Osteoblast (primary cell): ENCODE measurements around the gene ACOT9. TPM values are rescaled to one million over a fixed set of nuclear protein-coding genes. Genes with fewer than 3 reads are reported as not detected.

Experiments used
- DNase-seq: peaks from one replicate; pipeline ENCODE4 v3.0.0; 2011; ENCODE audit warnings: low spot score, mixed read lengths; ENCODE audit not compliant: insufficient read length; ENCODE audit errors: missing footprints
- H2AFZ ChIP-seq: 2 replicates; pipeline ENCODE4 v1.6.0; 2011; ENCODE audit warnings: mild to moderate bottlenecking, low read length
- H3K27ac ChIP-seq: 2 replicates; pipeline ENCODE4 v1.5.1; 2011; ENCODE audit warnings: mild to moderate bottlenecking, low read depth, low read length, moderate library complexity
- H3K27me3 ChIP-seq: 2 replicates; pipeline ENCODE4 v1.6.0; 2012; ENCODE audit warnings: mild to moderate bottlenecking, control low read depth, inconsistent platforms, low read length, moderate library complexity; ENCODE audit not compliant: insufficient read depth
- H3K36me3 ChIP-seq: 2 replicates; pipeline ENCODE4 v1.5.1; 2011; ENCODE audit warnings: mild to moderate bottlenecking, low read length, control low read depth, moderate library complexity; ENCODE audit not compliant: insufficient read depth
- H3K4me1 ChIP-seq: 2 replicates; pipeline ENCODE4 v1.5.1; 2011; ENCODE audit warnings: mild to moderate bottlenecking, low read length, control low read depth, moderate library complexity; ENCODE audit not compliant: insufficient read depth
- H3K4me2 ChIP-seq: 2 replicates; pipeline ENCODE4 v1.6.0; 2011; ENCODE audit warnings: mild to moderate bottlenecking, low read length; ENCODE audit not compliant: insufficient read depth
- H3K4me3 ChIP-seq: fragments of 200-600 bp; sonication (generic); 3 replicates; pipeline ENCODE4 v1.5.1; 2012; ENCODE audit warnings: mild to moderate bottlenecking, low read length, inconsistent platforms; ENCODE audit not compliant: insufficient read depth
- H3K79me2 ChIP-seq: 2 replicates; pipeline ENCODE4 v1.6.0; 2012; ENCODE audit warnings: mild to moderate bottlenecking, low read length, control low read depth, inconsistent platforms; ENCODE audit not compliant: insufficient read depth
- H3K9me3 ChIP-seq: 2 replicates; pipeline ENCODE4 v1.5.1; 2011; ENCODE audit warnings: low read depth, low read length, control low read depth
- H4K20me1 ChIP-seq: 2 replicates; pipeline ENCODE4 v1.6.0; 2012; ENCODE audit warnings: mild to moderate bottlenecking, low read length, control low read depth; ENCODE audit not compliant: insufficient read depth
- CTCF ChIP-seq: IDR thresholded peaks from 2 replicates; pipeline ENCODE4 v1.5.1; 2011; ENCODE audit warnings: mild to moderate bottlenecking, low read depth, low read length, moderate library complexity; ENCODE audit errors: extremely low read depth
- total RNA-seq: library from RNA; depleted of rRNA; stranded (reverse); fragments of >200 nt; gene quantifications from 2 replicates; pipeline ENCODE4 v1.2.3, GENCODE V29; 2012

The ACOT9 gene
- total RNA-seq, 1 donor, result 53.6 TPM

DNA sequence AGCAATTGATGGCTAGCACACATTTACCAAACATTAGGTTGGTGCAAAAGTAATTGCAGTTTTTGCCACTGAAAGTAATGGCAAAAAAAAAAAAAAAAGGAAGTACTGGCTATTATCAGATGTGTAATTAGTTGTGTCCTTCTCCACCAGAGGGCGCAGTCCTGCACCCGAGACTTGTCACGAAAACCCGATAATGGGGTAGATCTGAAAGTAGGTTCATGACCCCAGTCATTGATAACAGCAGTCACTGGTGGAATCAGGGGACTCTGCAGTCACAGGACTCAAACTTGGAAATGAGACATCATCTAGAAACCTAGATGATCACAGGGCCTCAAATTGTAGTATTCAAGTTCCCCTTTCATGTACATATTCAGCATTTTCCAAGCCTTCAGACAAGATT lies 13.1 kb upstream of the ACOT9 start:
- Histone ChIP-seq H3K36me3 (no peaks in the 10 kb centered on the region), H3K27me3 (no peaks in the 10 kb centered on the region), H3K4me2 (peak overlapping the region; percentile 26), H4K20me1 (no peaks in the 10 kb centered on the region), H3K9me3 (no peaks in the 10 kb centered on the region), H2AFZ (no peak overlapping the region), H3K4me3 (no peak overlapping the region), H3K4me1 (peaks cover 5% of the 10 kb centered on the region), H3K79me2 (no peaks in the 10 kb centered on the region), H3K27ac (no peak overlapping the region)
- peak; percentile 53 for DNase-seq
- TF ChIP-seq CTCF, result peak; percentile 63

- no peaks in the 10 kb centered on the region for H3K9me3 ChIP-seq
Measured at GRCh38 chrX:23754664-23755063, 11.6 kb upstream of the ACOT9 start.

DNA sequence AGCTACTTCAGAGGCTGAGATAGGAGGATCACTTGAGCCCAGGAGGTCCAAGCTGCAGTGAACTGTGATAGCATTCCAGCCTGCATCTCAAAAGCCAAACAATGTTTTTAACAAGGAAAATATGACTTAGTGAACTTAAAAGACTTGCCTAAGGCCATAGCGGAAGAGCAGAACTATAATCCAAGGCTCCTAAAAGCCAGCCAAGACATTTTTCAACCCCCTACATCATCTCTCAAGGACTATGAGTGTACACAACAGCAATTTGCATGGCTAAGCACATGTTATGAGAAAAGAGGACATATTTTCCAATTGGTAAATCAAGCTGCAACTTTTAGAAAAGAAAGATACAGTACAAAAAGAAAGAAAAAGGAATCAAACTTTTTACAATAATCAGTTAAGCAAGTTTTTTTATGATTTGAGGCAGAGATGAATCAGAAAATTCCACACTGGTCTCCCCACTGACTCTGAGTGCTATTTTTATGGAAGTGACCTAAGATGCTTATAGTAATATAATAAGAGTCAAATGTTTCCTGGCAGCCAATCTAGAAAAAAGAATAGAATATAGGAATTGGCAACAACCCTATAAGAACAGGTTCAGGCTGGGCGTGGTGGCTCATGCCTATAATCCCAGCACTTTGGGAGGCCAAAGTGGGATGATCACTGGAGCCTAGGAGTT lies 9.8 kb upstream of the ACOT9 start:
- H3K4me3 ChIP-seq, result no peak overlapping the region
- peaks cover 5% of the 10 kb centered on the region for H3K4me1 ChIP-seq
- peak; percentile 23 for DNase-seq
- H3K9me3 ChIP-seq, result no peaks in the 10 kb centered on the region
- peak overlapping the region; percentile 46 for H2AFZ ChIP-seq
- H3K27me3 ChIP-seq, result no peaks in the 10 kb centered on the region
- H3K27ac ChIP-seq, result peak overlapping the region; percentile 74
- H3K4me2 ChIP-seq, result peak overlapping the region; percentile 67
- no peaks in the 10 kb centered on the region for H3K36me3 ChIP-seq
- TF ChIP-seq CTCF, result no peak
- H4K20me1 ChIP-seq, result no peaks in the 10 kb centered on the region
- H3K79me2 ChIP-seq, result no peaks in the 10 kb centered on the region

More at GRCh38 chrX:23754664-23755063, 11.6 kb upstream of the ACOT9 start:
- H3K4me3 ChIP-seq, result no peak overlapping the region
- no peak for TF ChIP-seq CTCF
- H3K36me3 ChIP-seq, result no peaks in the 10 kb centered on the region
- no peak for DNase-seq
- no peaks in the 10 kb centered on the region for H3K79me2 ChIP-seq
- peaks cover 5% of the 10 kb centered on the region for H3K4me1 ChIP-seq
- no peak overlapping the region for H3K27ac ChIP-seq
- no peak overlapping the region for H3K4me2 ChIP-seq
- no peaks in the 10 kb centered on the region for H4K20me1 ChIP-seq
- no peaks in the 10 kb centered on the region for H3K27me3 ChIP-seq
- H2AFZ ChIP-seq, result no peak overlapping the region

DNA sequence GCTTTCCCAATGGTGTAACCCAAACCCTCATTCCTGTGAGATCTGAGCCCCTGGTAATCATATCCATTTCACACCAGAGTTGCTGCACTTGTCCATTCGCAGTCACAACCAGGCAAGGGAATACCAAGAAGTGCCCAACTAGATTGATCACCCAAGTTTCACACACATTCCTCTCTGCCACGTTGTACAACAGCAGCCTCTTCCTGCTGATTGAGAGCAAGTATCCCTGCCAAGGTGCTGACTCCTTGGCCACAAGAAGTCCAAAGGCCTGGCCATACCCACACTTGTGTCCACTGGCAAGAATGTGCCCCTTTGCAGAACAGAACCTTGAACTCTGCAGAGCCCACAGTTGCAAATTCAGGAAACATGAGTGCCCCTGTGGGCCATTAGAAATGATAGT lies 6.5 kb upstream of the ACOT9 start:
- H3K4me2 ChIP-seq, result no peak overlapping the region
- no peak overlapping the region for H3K4me3 ChIP-seq
- H3K79me2 ChIP-seq, result no peaks in the 10 kb centered on the region
- TF ChIP-seq CTCF, result no peak
- no peak overlapping the region for H2AFZ ChIP-seq
- no peak overlapping the region for H3K27ac ChIP-seq
- H3K36me3 ChIP-seq, result no peaks in the 10 kb centered on the region
- no peaks in the 10 kb centered on the region for H3K27me3 ChIP-seq
- H3K4me1 ChIP-seq, result peaks cover 5% of the 10 kb centered on the region
- no peak for DNase-seq
- no peaks in the 10 kb centered on the region for H3K9me3 ChIP-seq
- H4K20me1 ChIP-seq, result no peaks in the 10 kb centered on the region
